NCI-H2107 treated with DMSO at 0.1 percent for 48 hours (cell line): ENCODE results near the gene ATP6V0C.

Experiments used
- DNase-seq: peaks from one replicate; lab custom pipeline; 2025; ENCODE audit not compliant: unreplicated experiment; lab: John Stamatoyannopoulos, UW

The ATP6V0C gene

GRCh38 chr16:2508722-2509400, 4.9 kb upstream of the ATP6V0C start:
- no peak for DNase-seq

- no peak for DNase-seq
These were observed 2.5 kb upstream of the ATP6V0C start for GRCh38 chr16:2511128-2511800.

GRCh38 chr16:2511996-2512734, 1.6 kb upstream of the ATP6V0C start:
- DNase-seq: no peak

- DNase-seq: peak; percentile 19
These were observed 882 bp upstream of the ATP6V0C start for GRCh38 chr16:2512735-2513404.

- DNase-seq: no peak
These were observed 804 bp downstream of the ATP6V0C start for GRCh38 chr16:2514333-2515179.

GRCh38 chr16:2515180-2515851, 1.6 kb downstream of the ATP6V0C start:
- DNase-seq: no peak

- no peak for DNase-seq
These were observed 2.9 kb downstream of the ATP6V0C start for GRCh38 chr16:2516391-2517240.

GRCh38 chr16:2517954-2518605, 4.3 kb downstream of the ATP6V0C start:
- DNase-seq: no peak

GRCh38 chr16:2518823-2519710, 5.3 kb downstream of the ATP6V0C start:
- no peak for DNase-seq

GRCh38 chr16:2519711-2520080, 5.9 kb downstream of the ATP6V0C start:
- DNase-seq: no peak

- DNase-seq: peak; percentile 34
These were observed 6.5 kb downstream of the ATP6V0C start, which contains the start of gene AMDHD2 for GRCh38 chr16:2520097-2520783. Gene AMDHD2 (plus strand): TSS chr16:2520371. CDS start chr16:2520459, 88 bp downstream.

- no peak for DNase-seq
These were observed 7.2 kb downstream of the ATP6V0C start for GRCh38 chr16:2520784-2521531.

GRCh38 chr16:2523801-2524231, 10.1 kb downstream of the ATP6V0C start:
- DNase-seq: no peak

GRCh38 chr16:2524339-2524938, 10.7 kb downstream of the ATP6V0C start:
- DNase-seq: no peak

GRCh38 chr16:2526135-2526534, 12.4 kb downstream of the ATP6V0C start:
- no peak for DNase-seq
